ENCODE results near the gene KCNQ1. TPM values are rescaled to one million over a fixed set of nuclear protein-coding genes. Genes with fewer than 3 reads are reported as not detected.

The KCNQ1 gene
- total RNA-seq, 1 experiment from 2014 or later: not detected

- ChIA-PET POLR2A (interaction anchor here (0.8 to 1.8 kb wide), 3 partner anchors 13 to 125 kb away, joined by 3 to 4 read pairs (median 4); no protein-coding TSS in a partner anchor), CTCF (interaction anchor here (0.5 kb wide), 1 partner anchor 11 kb away, joined by 3 read pairs; no protein-coding TSS in a partner anchor)
- no peak overlapping the region for H3K4me3 Mint-ChIP-seq (ENCODE audit: unreplicated experiment)
- no TSS peak for BruUV-seq (replicated peaks)
- H3K27me3 Mint-ChIP-seq (ENCODE audit: insufficient read depth, unreplicated experiment): no peaks in the 10 kb centered on the region
- TF ChIP-seq CTCF (IDR thresholded peaks at IDR 0.05; ENCODE audit: unreplicated experiment): no peak
- H3K4me1 Mint-ChIP-seq (ENCODE audit: insufficient read depth, unreplicated experiment): no peaks in the 10 kb centered on the region
- intact Hi-C loops (cut with micrococcal nuclease): no loop called here
- no peak overlapping the region for H3K27ac Mint-ChIP-seq (ENCODE audit: low read depth, unreplicated experiment)
- no peaks in the 10 kb centered on the region for H3K9me3 Mint-ChIP-seq (ENCODE audit: unreplicated experiment)
- no peaks in the 10 kb centered on the region for H3K36me3 Mint-ChIP-seq (ENCODE audit: insufficient read depth, unreplicated experiment)
- DNase-seq (ENCODE audit: unreplicated experiment): no peak
These were observed 257.2 kb downstream of the KCNQ1 start for GRCh38 chr11:2701898-2702434.

GRCh38 chr11:2702771-2703362, 258.1 kb downstream of the KCNQ1 start:
- CTCF ChIA-PET: no interaction called here
- intact Hi-C loops (cut with micrococcal nuclease): no loop called here
- Mint-ChIP-seq H3K4me1 (ENCODE audit: insufficient read depth, unreplicated experiment) (no peaks in the 10 kb centered on the region), H3K9me3 (ENCODE audit: unreplicated experiment) (no peaks in the 10 kb centered on the region), H3K27ac (ENCODE audit: low read depth, unreplicated experiment) (no peak overlapping the region), H3K36me3 (ENCODE audit: insufficient read depth, unreplicated experiment) (no peaks in the 10 kb centered on the region), H3K27me3 (ENCODE audit: insufficient read depth, unreplicated experiment) (no peaks in the 10 kb centered on the region), H3K4me3 (ENCODE audit: unreplicated experiment) (no peak overlapping the region)
- no peak for TF ChIP-seq CTCF (IDR thresholded peaks at IDR 0.05; ENCODE audit: unreplicated experiment)
- no TSS peak for BruUV-seq (replicated peaks)
- DNase-seq (ENCODE audit: unreplicated experiment): no peak
- POLR2A ChIA-PET: interaction anchor here (1.8 kb wide), 1 partner anchor 76 kb away, joined by 4 read pairs; no protein-coding TSS in a partner anchor

DNA sequence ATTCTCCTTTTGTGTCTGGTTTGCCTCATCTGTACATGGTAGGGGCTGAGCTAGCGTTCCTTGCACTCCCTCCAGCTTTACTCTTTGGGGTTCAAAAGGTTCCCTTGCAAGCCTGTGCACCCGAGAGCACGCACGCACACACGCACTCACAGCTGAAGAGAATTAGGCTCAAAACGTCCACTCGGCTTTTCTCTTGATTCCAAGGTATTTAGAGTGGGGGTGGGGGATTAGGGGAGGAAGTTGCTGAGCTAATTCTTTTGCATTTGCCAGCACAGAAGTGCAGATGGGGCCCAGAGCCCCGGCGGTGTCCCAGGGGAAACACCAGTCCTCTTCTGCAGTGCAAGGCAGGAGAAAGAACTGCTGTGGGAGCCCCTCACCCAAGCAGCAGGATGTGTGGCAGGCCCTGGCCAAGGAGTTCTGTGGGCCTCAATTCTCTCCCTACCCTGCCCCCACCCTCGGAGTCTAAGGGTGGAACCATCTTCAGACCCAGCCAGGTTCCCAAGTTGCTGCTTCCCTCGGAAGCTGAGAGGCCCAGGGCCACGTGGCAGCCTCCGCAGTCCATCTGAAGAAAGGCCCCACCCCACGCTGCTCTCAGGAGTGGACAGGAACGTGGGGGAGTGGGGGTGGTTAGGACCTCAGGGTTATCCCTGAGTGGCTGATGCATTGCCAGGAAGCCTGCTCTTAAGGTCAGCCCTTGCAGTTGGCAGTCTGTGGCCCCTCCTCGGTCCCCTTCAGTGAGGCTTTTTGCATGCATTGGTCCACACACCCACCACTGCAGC, 258.7 kb downstream of the KCNQ1 start:
- Mint-ChIP-seq H3K9me3 (ENCODE audit: unreplicated experiment) (no peaks in the 10 kb centered on the region), H3K27ac (ENCODE audit: low read depth, unreplicated experiment) (no peak overlapping the region), H3K27me3 (ENCODE audit: insufficient read depth, unreplicated experiment) (no peaks in the 10 kb centered on the region), H3K36me3 (ENCODE audit: insufficient read depth, unreplicated experiment) (no peaks in the 10 kb centered on the region), H3K4me1 (ENCODE audit: insufficient read depth, unreplicated experiment) (no peaks in the 10 kb centered on the region), H3K4me3 (ENCODE audit: unreplicated experiment) (no peak overlapping the region)
- DNase-seq (ENCODE audit: unreplicated experiment): no peak
- TF ChIP-seq CTCF (IDR thresholded peaks at IDR 0.05; ENCODE audit: unreplicated experiment): no peak
- intact Hi-C loops (cut with micrococcal nuclease): no loop called here
- POLR2A ChIA-PET: no interaction called here
- no TSS peak for BruUV-seq (replicated peaks)
- CTCF ChIA-PET: no interaction called here

DNA sequence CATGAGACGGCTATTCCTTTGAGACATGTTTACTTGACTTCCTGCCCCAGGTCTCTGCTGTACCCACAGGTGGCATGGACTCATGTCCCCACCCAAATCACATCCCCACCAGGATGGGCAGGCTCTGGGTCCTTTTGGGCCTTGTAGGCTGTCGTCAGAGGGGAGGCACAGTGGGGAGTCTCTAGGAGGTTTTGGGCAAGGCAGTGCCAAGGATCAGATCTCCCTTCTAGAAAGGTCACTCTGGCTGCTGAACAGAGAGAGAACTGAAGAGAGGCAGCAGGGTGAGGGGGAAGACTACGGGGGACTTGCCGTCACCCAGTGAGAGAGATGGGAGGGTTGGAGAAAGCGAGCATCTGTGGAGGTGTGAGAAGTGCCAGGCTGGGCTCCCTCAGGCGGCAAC, 259.5 kb downstream of the KCNQ1 start:
- Mint-ChIP-seq H3K36me3 (ENCODE audit: insufficient read depth, unreplicated experiment) (no peaks in the 10 kb centered on the region), H3K9me3 (ENCODE audit: unreplicated experiment) (no peaks in the 10 kb centered on the region), H3K4me1 (ENCODE audit: insufficient read depth, unreplicated experiment) (no peaks in the 10 kb centered on the region), H3K4me3 (ENCODE audit: unreplicated experiment) (no peak overlapping the region), H3K27me3 (ENCODE audit: insufficient read depth, unreplicated experiment) (no peaks in the 10 kb centered on the region), H3K27ac (ENCODE audit: low read depth, unreplicated experiment) (no peak overlapping the region)
- ChIA-PET POLR2A (no interaction called here), CTCF (no interaction called here)
- BruUV-seq (replicated peaks): no TSS peak
- no peak for TF ChIP-seq CTCF (IDR thresholded peaks at IDR 0.05; ENCODE audit: unreplicated experiment)
- intact Hi-C loops (cut with micrococcal nuclease): no loop called here
- DNase-seq (ENCODE audit: unreplicated experiment): no peak

Measured in MCF 10A (cell line).